ENCODE measurements around the gene SMLR1.
"Not testable (repeated sequence)": the region's sequence is repeated elsewhere in the genome, so short reads cannot be mapped to it uniquely, and the experiment has no call there.

SMLR1 gene

GRCh38 chr6:130827247-130828149 lies at the start of gene SMLR1:
Gene SMLR1 (plus strand): TSS chr6:130827406. CDS start chr6:130827414, 8 bp downstream.
- in situ Hi-C loops (cut with MboI; ENCODE audit: low sequenced_read_pairs) = no loop called here

GRCh38 chr6:130778946-130779657 lies 48.1 kb upstream of the SMLR1 start:
- in situ Hi-C loops (cut with MboI; ENCODE audit: low sequenced_read_pairs) = no loop called here

GRCh38 chr6:130779658-130780033 lies 47.6 kb upstream of the SMLR1 start:
- in situ Hi-C loops (cut with MboI; ENCODE audit: low sequenced_read_pairs) = no loop called here

- in situ Hi-C loops (cut with MboI; ENCODE audit: low sequenced_read_pairs) = no loop called here
Measured at GRCh38 chr6:130780122-130780521, 47.1 kb upstream of the SMLR1 start.

- in situ Hi-C loops (cut with MboI; ENCODE audit: low sequenced_read_pairs) = no loop called here
Measured at GRCh38 chr6:130781557-130781956, 45.6 kb upstream of the SMLR1 start.

- in situ Hi-C loops (cut with MboI; ENCODE audit: low sequenced_read_pairs) = no loop called here
Measured at GRCh38 chr6:130783416-130784107, 43.6 kb upstream of the SMLR1 start.

GRCh38 chr6:130787726-130788500 lies 39.3 kb upstream of the SMLR1 start:
- in situ Hi-C loops (cut with MboI; ENCODE audit: low sequenced_read_pairs) = no loop called here

- in situ Hi-C loops (cut with MboI; ENCODE audit: low sequenced_read_pairs) = no loop called here
Measured at GRCh38 chr6:130788954-130789353, 38.3 kb upstream of the SMLR1 start.

- in situ Hi-C loops (cut with MboI; ENCODE audit: low sequenced_read_pairs) = no loop called here
Measured at GRCh38 chr6:130794010-130794697, 33.1 kb upstream of the SMLR1 start.

GRCh38 chr6:130794738-130795137 lies 32.5 kb upstream of the SMLR1 start:
- in situ Hi-C loops (cut with MboI; ENCODE audit: low sequenced_read_pairs) = no loop called here

GRCh38 chr6:130796313-130796905 lies 30.8 kb upstream of the SMLR1 start:
- in situ Hi-C loops (cut with MboI; ENCODE audit: low sequenced_read_pairs) = no loop called here

GRCh38 chr6:130797061-130797460 lies 30.1 kb upstream of the SMLR1 start:
- in situ Hi-C loops (cut with MboI; ENCODE audit: low sequenced_read_pairs) = no loop called here

- in situ Hi-C loops (cut with MboI; ENCODE audit: low sequenced_read_pairs) = not testable (repeated sequence)
Measured at GRCh38 chr6:130801368-130801767, 25.8 kb upstream of the SMLR1 start.

GRCh38 chr6:130810307-130811030 lies 16.7 kb upstream of the SMLR1 start:
- in situ Hi-C loops (cut with MboI; ENCODE audit: low sequenced_read_pairs) = no loop called here

- in situ Hi-C loops (cut with MboI; ENCODE audit: low sequenced_read_pairs) = no loop called here
Measured at GRCh38 chr6:130811932-130812331, 15.3 kb upstream of the SMLR1 start.

- in situ Hi-C loops (cut with MboI; ENCODE audit: low sequenced_read_pairs) = no loop called here
Measured at GRCh38 chr6:130814506-130814905, 12.7 kb upstream of the SMLR1 start.

- in situ Hi-C loops (cut with MboI; ENCODE audit: low sequenced_read_pairs) = no loop called here
Measured at GRCh38 chr6:130815200-130816071, 11.8 kb upstream of the SMLR1 start.

GRCh38 chr6:130822736-130823135 lies 4.5 kb upstream of the SMLR1 start:
- in situ Hi-C loops (cut with MboI; ENCODE audit: low sequenced_read_pairs) = no loop called here
